ENCODE measurements around the gene GGACT. TPM values are rescaled to one million over a fixed set of nuclear protein-coding genes. Genes with fewer than 3 reads are reported as not detected.
A peak's percentile ranks its signal among the peaks of the same experiment; 100 is the strongest.

GGACT gene
- total RNA-seq, 2 donors from 2014 or later = 4.9 to 17.8 TPM

- no peak for ATAC-seq
- 78% methylated on average over 16 of the region's 16 CpGs for WGBS, 2 donors
- Histone ChIP-seq H3K27me3 (no peaks in the 10 kb centered on the region), H3K27ac (peak overlapping the region in 3 of 4 donors; percentile 42 to 74 (median 72)), H3K9me3 (no peaks in the 10 kb centered on the region), H3K4me3 (no peak overlapping the region), H3K36me3 (replicated peaks in 1 of 2; ENCODE audit: insufficient read depth in 1 of 2, low read depth in 2 of 2) (no peaks in the 10 kb centered on the region), H3K4me1 (peaks cover 52% of the 10 kb centered on the region)
- intact Hi-C loops (cut with DNase I) = no loop called here
- DNase-seq = no peak
- no peak for TF ChIP-seq POLR2A (IDR thresholded peaks at IDR 0.05)
- TF ChIP-seq, protein P1, sequence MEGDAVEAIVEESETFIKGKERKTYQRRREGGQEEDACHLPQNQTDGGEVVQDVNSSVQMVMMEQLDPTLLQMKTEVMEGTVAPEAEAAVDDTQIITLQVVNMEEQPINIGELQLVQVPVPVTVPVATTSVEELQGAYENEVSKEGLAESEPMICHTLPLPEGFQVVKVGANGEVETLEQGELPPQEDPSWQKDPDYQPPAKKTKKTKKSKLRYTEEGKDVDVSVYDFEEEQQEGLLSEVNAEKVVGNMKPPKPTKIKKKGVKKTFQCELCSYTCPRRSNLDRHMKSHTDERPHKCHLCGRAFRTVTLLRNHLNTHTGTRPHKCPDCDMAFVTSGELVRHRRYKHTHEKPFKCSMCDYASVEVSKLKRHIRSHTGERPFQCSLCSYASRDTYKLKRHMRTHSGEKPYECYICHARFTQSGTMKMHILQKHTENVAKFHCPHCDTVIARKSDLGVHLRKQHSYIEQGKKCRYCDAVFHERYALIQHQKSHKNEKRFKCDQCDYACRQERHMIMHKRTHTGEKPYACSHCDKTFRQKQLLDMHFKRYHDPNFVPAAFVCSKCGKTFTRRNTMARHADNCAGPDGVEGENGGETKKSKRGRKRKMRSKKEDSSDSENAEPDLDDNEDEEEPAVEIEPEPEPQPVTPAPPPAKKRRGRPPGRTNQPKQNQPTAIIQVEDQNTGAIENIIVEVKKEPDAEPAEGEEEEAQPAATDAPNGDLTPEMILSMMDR (IDR thresholded peaks at IDR 0.05) = no peak
These were observed 53.0 kb downstream of the GGACT start for GRCh38 chr13:100535426-100536135.

DNA sequence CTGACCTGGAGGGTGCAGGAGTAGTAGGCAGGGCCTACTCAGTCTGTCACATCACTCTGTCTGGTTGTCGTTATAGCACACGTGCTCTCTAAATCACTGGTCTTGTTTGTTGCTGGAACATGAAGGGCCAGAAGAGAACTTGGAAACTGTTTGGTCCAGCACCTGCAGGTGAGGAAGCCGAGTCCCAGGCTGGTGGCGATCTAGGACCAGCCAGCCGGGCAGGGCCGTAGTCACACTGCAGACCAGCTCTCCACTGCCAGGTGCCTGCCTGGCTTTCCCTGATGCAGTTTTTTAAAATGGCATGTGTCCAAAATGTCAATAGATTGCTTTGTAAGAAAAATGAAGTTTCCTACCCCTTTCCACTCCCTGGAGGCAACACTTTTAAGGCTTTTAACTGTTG lies 53.7 kb downstream of the GGACT start:
- Histone ChIP-seq H3K4me1 (peaks cover 57% of the 10 kb centered on the region), H3K36me3 (replicated peaks in 1 of 2; ENCODE audit: insufficient read depth in 1 of 2, low read depth in 2 of 2) (no peaks in the 10 kb centered on the region), H3K27me3 (no peaks in the 10 kb centered on the region), H3K9me3 (no peaks in the 10 kb centered on the region), H3K4me3 (no peak overlapping the region), H3K27ac (peak overlapping the region in 3 of 4 donors; percentile 42 to 74 (median 72))
- TF ChIP-seq, protein P1 (IDR thresholded peaks at IDR 0.05) = no peak
- no peak for TF ChIP-seq POLR2A (IDR thresholded peaks at IDR 0.05)
- ATAC-seq = peak; percentile 16
- 25 to 60% methylated on average over 6 of the region's 6 CpGs for WGBS, 2 donors
- peak; percentile 51 to 75 (median 68) for DNase-seq
- intact Hi-C loops (cut with DNase I) = no loop called here

- Histone ChIP-seq H3K27me3 (no peaks in the 10 kb centered on the region), H3K4me1 (peaks cover 57% of the 10 kb centered on the region), H3K36me3 (replicated peaks in 1 of 2; ENCODE audit: insufficient read depth in 1 of 2, low read depth in 2 of 2) (no peaks in the 10 kb centered on the region), H3K27ac (peak overlapping the region; percentile 59 to 74 (median 68)), H3K9me3 (no peaks in the 10 kb centered on the region), H3K4me3 (no peak overlapping the region)
- intact Hi-C loops (cut with DNase I) = no loop called here
- no peak for DNase-seq
- WGBS, 2 donors = 65 to 78% methylated on average over 13 of the region's 13 CpGs
- no peak for ATAC-seq
- no peak for TF ChIP-seq POLR2A (IDR thresholded peaks at IDR 0.05)
- TF ChIP-seq, protein P1 (IDR thresholded peaks at IDR 0.05) = no peak
These were observed 54.3 kb downstream of the GGACT start for GRCh38 chr13:100534147-100534843.

DNA sequence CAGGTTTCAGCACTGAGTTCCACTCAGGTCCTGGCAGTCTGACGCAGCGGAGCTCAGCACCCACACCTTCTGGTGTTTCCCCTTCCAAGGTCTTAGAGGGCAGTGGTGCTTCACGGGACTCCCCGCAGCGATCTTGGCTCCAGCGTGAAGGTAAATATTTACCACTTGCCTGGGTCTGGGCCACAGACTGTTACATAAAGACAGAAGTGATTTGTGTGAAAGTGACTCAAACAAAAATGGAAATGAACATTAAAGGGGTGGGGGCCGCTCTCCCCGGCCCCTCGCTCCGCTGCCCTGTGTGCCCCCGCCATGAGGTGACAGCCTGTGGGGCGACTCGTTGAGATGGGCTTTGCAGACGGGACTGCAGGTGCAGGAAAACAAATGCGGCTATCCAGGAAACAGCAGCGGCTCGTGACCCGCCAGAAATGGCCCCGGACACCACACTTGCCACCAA lies 55.0 kb downstream of the GGACT start:
- TF ChIP-seq, protein P1 (IDR thresholded peaks at IDR 0.05) = peak in 1 of 7 experiments; percentile 14
- peak in 2 of 3 donors; percentile 36 to 39 for TF ChIP-seq POLR2A (IDR thresholded peaks at IDR 0.05)
- H3K9me3 ChIP-seq = no peaks in the 10 kb centered on the region
- H3K4me3 ChIP-seq = no peak overlapping the region
- H3K36me3 ChIP-seq (replicated peaks in 1 of 2; ENCODE audit: insufficient read depth in 1 of 2, low read depth in 2 of 2) = no peaks in the 10 kb centered on the region
- H3K27ac ChIP-seq = peak overlapping the region; percentile 59 to 74 (median 68)
- no peaks in the 10 kb centered on the region for H3K27me3 ChIP-seq
- intact Hi-C loops (cut with DNase I) = no loop called here
- 15 to 44% methylated on average over 16 to 18 of the region's 19 CpGs for whole genome bisulfite sequencing, 2 donors
- DNase-seq = peak; percentile 83 to 89 (median 85)
- H3K4me1 ChIP-seq = peaks cover 57% of the 10 kb centered on the region
- peak; percentile 87 for ATAC-seq

Data from body of pancreas (tissue), 4 donors.